Keratinocyte (primary cell): ENCODE results near the gene AHRR. TPM values are rescaled to one million over a fixed set of nuclear protein-coding genes. Genes with fewer than 3 reads are reported as not detected.

Experiments used
- DNase-seq: peaks from one replicate; pipeline ENCODE4 v3.0.0-alpha.2; 2011; ENCODE audit warnings: low read depth, missing footprints, low spot score
- FAIRE-seq: peaks from 2 replicates; lab custom pipeline; 2011; peaks lifted over from hg19 to GRCh38; lab: Jason Lieb, UNC
- H2AFZ ChIP-seq: 2 replicates; pipeline ENCODE4 v1.6.0; 2012; ENCODE audit warnings: low read length, control low read depth, inconsistent platforms; ENCODE audit not compliant: control insufficient read depth
- H3K27ac ChIP-seq: 2 replicates; pipeline ENCODE4 v1.5.1; 2011; ENCODE audit warnings: low read length; ENCODE audit not compliant: control insufficient read depth, insufficient read depth
- H3K27me3 ChIP-seq: 3 replicates; pipeline ENCODE4 v1.6.0; 2011; ENCODE audit warnings: low read length; ENCODE audit not compliant: control insufficient read depth, insufficient read depth; ENCODE audit errors: extremely low read depth
- H3K36me3 ChIP-seq, 2 experiments: 2 replicates in 1 of 2; 3 replicates in 1 of 2; pipeline ENCODE4 v1.5.1; 2011; ENCODE audit warnings: low read length in 2 of 2, mild to moderate bottlenecking in 1 of 2; ENCODE audit not compliant: control insufficient read depth in 2 of 2, insufficient read depth in 2 of 2; ENCODE audit errors: extremely low read depth in 1 of 2
- H3K4me1 ChIP-seq: 3 replicates; pipeline ENCODE4 v1.5.1; 2011; ENCODE audit warnings: low read length; ENCODE audit not compliant: control insufficient read depth, insufficient read depth; ENCODE audit errors: extremely low read depth
- H3K4me2 ChIP-seq: 3 replicates; pipeline ENCODE4 v1.6.0; 2011; ENCODE audit warnings: low read depth, low read length; ENCODE audit not compliant: control insufficient read depth, insufficient read depth; ENCODE audit errors: extremely low read depth
- H3K4me3 ChIP-seq, 3 experiments: fragments of 200-600 bp in 1 of 3; sonication (generic) in 1 of 3; 2 replicates in 2 of 3; 3 replicates in 1 of 3; pipeline ENCODE4 v1.5.1; 2011 to 2016; ENCODE audit warnings: low read length in 3 of 3, mild to moderate bottlenecking in 3 of 3, control low read depth in 2 of 3, inconsistent platforms in 1 of 3, low read depth in 1 of 3, mixed read lengths in 1 of 3, mixed run types in 1 of 3, moderate library complexity in 1 of 3; ENCODE audit not compliant: control insufficient read depth in 2 of 3, insufficient read depth in 2 of 3; ENCODE audit errors: extremely low read depth in 1 of 3
- H3K79me2 ChIP-seq: 2 replicates; pipeline ENCODE4 v1.6.0; 2012; ENCODE audit warnings: low read length; ENCODE audit not compliant: control insufficient read depth, insufficient read depth
- H3K9ac ChIP-seq: 3 replicates; pipeline ENCODE4 v1.6.0; 2011; ENCODE audit warnings: low read length; ENCODE audit not compliant: control insufficient read depth, insufficient read depth; ENCODE audit errors: extremely low read depth
- H3K9me1 ChIP-seq: 3 replicates; pipeline ENCODE4 v1.6.0; 2011; ENCODE audit warnings: low read length; ENCODE audit not compliant: control insufficient read depth, insufficient read depth; ENCODE audit errors: extremely low read depth
- H3K9me3 ChIP-seq: 2 replicates; pipeline ENCODE4 v1.5.1; 2012; ENCODE audit warnings: low read depth, low read length; ENCODE audit not compliant: control insufficient read depth
- H4K20me1 ChIP-seq: 3 replicates; pipeline ENCODE4 v1.6.0; 2011; ENCODE audit warnings: low read length; ENCODE audit not compliant: control insufficient read depth, insufficient read depth; ENCODE audit errors: extremely low read depth
- EZH2 ChIP-seq: IDR thresholded peaks from one replicate; pipeline ENCODE4 v1.6.1; 2012; ENCODE audit warnings: inconsistent platforms, mild to moderate bottlenecking, low read length, moderate library complexity
- dilution Hi-C: fragments of 300-500 bp; cut with MboI; formaldehyde crosslinking; loops from one replicate; pipeline ENCODE4 v1.7.0; 2020; ENCODE audit warnings: low sequenced_read_pairs; ENCODE audit not compliant: extremely low pct_ligation_motif_present
- polyA plus RNA-seq, 5 experiments: library from polyadenylated mRNA; depleted of rRNA in 3 of 5; stranded (reverse) in 3 of 5; stranded (forward) in 1 of 5; unstranded in 1 of 5; fragments of >200 nt; gene quantifications; 1 replicate in 1 of 5; 2 replicates in 3 of 5; 3 replicates in 1 of 5; pipeline versions ENCODE4 v1.2.1 to v1.2.3, GENCODE V29; 2011 to 2012; ENCODE audit warnings: missing spikeins in 2 of 5, low read depth in 1 of 5, low replicate concordance in 1 of 5
- TF ChIP-seq, protein P1 (sequence below), 3 experiments: IDR thresholded peaks in 1 of 3; conservative IDR thresholded peaks in 1 of 3; optimal IDR thresholded peaks in 1 of 3; 2 replicates in 2 of 3; 3 replicates in 1 of 3; pipeline versions ENCODE3 to v1.5.1; 2011; ENCODE audit warnings: low read length in 3 of 3, mild to moderate bottlenecking in 3 of 3, moderate library complexity in 2 of 3, control low read depth in 1 of 3, inconsistent platforms in 1 of 3; ENCODE audit not compliant: insufficient read depth in 2 of 3; ENCODE audit errors: extremely low read depth in 1 of 3

The AHRR gene
- polyA plus RNA-seq, 1 donor (not counting 4 experiments of a cell fraction or from before 2014, with no cell fraction given): 0.24 TPM

GRCh38 chr5:393846-394275 lies 72.3 kb downstream of the AHRR start:
- Histone ChIP-seq H3K9me3 (no peaks in the 10 kb centered on the region), H3K9ac (no peak overlapping the region), H3K4me1 (no peaks in the 10 kb centered on the region), H3K27me3 (peaks cover 14% of the 10 kb centered on the region), H4K20me1 (no peaks in the 10 kb centered on the region), H3K36me3 (no peaks in the 10 kb centered on the region), H3K27ac (no peak overlapping the region), H3K4me2 (no peak overlapping the region), H3K79me2 (no peaks in the 10 kb centered on the region), H2AFZ (no peak overlapping the region), H3K9me1 (no peaks in the 10 kb centered on the region), H3K4me3 (no peak overlapping the region)
- dilution Hi-C loops: no loop called here
- DNase-seq (no peak), FAIRE-seq (no peak)
- TF ChIP-seq, protein P1, sequence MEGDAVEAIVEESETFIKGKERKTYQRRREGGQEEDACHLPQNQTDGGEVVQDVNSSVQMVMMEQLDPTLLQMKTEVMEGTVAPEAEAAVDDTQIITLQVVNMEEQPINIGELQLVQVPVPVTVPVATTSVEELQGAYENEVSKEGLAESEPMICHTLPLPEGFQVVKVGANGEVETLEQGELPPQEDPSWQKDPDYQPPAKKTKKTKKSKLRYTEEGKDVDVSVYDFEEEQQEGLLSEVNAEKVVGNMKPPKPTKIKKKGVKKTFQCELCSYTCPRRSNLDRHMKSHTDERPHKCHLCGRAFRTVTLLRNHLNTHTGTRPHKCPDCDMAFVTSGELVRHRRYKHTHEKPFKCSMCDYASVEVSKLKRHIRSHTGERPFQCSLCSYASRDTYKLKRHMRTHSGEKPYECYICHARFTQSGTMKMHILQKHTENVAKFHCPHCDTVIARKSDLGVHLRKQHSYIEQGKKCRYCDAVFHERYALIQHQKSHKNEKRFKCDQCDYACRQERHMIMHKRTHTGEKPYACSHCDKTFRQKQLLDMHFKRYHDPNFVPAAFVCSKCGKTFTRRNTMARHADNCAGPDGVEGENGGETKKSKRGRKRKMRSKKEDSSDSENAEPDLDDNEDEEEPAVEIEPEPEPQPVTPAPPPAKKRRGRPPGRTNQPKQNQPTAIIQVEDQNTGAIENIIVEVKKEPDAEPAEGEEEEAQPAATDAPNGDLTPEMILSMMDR (optimal IDR thresholded peaks at IDR 0.05 in 1 of 3, IDR thresholded peaks at IDR 0.05 in 1 of 3, conservative IDR thresholded peaks at IDR 0.05 in 1 of 3; ENCODE audit: extremely low read depth in 1 of 3, insufficient read depth in 2 of 3, low read length in 3 of 3): no peak
- no peak for TF ChIP-seq EZH2

DNA sequence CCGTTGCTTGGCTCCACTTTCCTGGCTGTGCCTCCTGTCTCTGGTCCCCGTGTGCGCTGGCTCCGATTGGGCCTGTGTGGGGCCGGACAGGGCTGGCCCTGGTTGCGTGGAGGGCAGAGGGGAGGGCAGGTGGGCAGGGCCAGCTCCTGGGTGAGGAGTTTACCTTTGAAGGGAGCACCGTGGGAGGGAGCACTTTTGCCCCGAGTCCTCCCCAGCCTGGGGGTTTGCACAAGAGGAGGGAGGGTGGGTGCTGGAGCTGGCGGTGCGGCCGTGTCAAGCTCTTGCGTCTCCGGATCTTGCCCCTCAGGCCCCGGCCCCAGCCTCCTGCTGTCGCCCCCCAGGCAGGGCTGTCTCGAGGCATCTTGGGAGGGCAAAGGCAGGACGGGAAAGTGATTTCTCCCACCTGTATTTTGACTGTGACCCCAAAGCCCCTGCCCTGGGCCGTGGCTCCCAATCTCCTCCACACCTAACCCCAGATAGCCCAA lies 73.2 kb downstream of the AHRR start:
- DNase-seq (no peak), FAIRE-seq (no peak)
- Histone ChIP-seq H3K4me3 (no peak overlapping the region), H3K4me2 (no peak overlapping the region), H4K20me1 (no peaks in the 10 kb centered on the region), H3K27ac (no peak overlapping the region), H3K9me3 (no peaks in the 10 kb centered on the region), H3K79me2 (no peaks in the 10 kb centered on the region), H3K9ac (no peak overlapping the region), H3K9me1 (no peaks in the 10 kb centered on the region), H3K36me3 (no peaks in the 10 kb centered on the region), H3K4me1 (peaks cover 2% of the 10 kb centered on the region), H2AFZ (no peak overlapping the region), H3K27me3 (peaks cover 22% of the 10 kb centered on the region)
- dilution Hi-C loops: no loop called here
- TF ChIP-seq, protein P1 (optimal IDR thresholded peaks at IDR 0.05 in 1 of 3, IDR thresholded peaks at IDR 0.05 in 1 of 3, conservative IDR thresholded peaks at IDR 0.05 in 1 of 3; ENCODE audit: extremely low read depth in 1 of 3, insufficient read depth in 2 of 3, low read length in 3 of 3): no peak
- TF ChIP-seq EZH2: no peak
